ENCODE results near the gene TGIF2. TPM values are rescaled to one million over a fixed set of nuclear protein-coding genes. Genes with fewer than 3 reads are reported as not detected.
A peak's percentile ranks its signal among the peaks of the same experiment; 100 is the strongest.

TGIF2 gene
- total and polyA plus RNA-seq, 9 of the 15 experiments (the other 6 are each of a cell fraction or from before 2014, with no cell fraction given) = 6.8 to 27.8 (median 15.7) TPM

- TF ChIP-seq NFATC3 (IDR thresholded peaks at IDR 0.05) (no peak), RCOR1 (IDR thresholded peaks at IDR 0.05; ENCODE audit: borderline replicate concordance in 1 of 2, low read depth in 2 of 2, low read length in 2 of 2) (peak in 1 of 2 experiments; percentile 64; a peak in 1 of 4 replicates), ARID4B (CRISPR knock-in tag; IDR thresholded peaks at IDR 0.05) (peak; percentile 16; the same call in 1 of the 2 replicates), ZBTB34 (CRISPR knock-in tag; IDR thresholded peaks at IDR 0.05) (no peak), CC2D1A (IDR thresholded peaks at IDR 0.05) (no peak), NONO (IDR thresholded peaks at IDR 0.05; ENCODE audit: low read depth in 2 of 2, low read length in 1 of 2) (peak in 1 of 2 experiments; percentile 36; a peak in 1 of 4 replicates), MED1 (CRISPR knock-in tag; IDR thresholded peaks at IDR 0.05; ENCODE audit: borderline replicate concordance) (no peak), CBFA2T3 (IDR thresholded peaks at IDR 0.05) (peak; percentile 65), TFAP4 (CRISPR knock-in tag; IDR thresholded peaks at IDR 0.05; ENCODE audit: borderline replicate concordance) (peak; percentile 49; the same call in 1 of the 2 replicates), THRA (IDR thresholded peaks at IDR 0.05) (no peak), FOXK2 (conservative IDR thresholded peaks at IDR 0.05 in 1 of 2, IDR thresholded peaks at IDR 0.05 in 1 of 2; ENCODE audit: low read depth in 2 of 2) (0 out of 4 replicates have a peak, but pooled peaks of 1 of the 2 experiments have one; percentile 35), HBP1 (CRISPR knock-in tag; IDR thresholded peaks at IDR 0.05) (no peak), MAFK (IDR thresholded peaks at IDR 0.05; ENCODE audit: low read length) (no peak), ZNF780A (CRISPR knock-in tag; IDR thresholded peaks at IDR 0.05) (no peak), POLR2G (IDR thresholded peaks at IDR 0.05; ENCODE audit: low read depth, low read length) (peak; percentile 88), ZNF668 (CRISPR knock-in tag; IDR thresholded peaks at IDR 0.05) (no peak), NR2F6 (CRISPR knock-in tag; IDR thresholded peaks at IDR 0.05) (no peak), RFX7 (CRISPR knock-in tag; IDR thresholded peaks at IDR 0.05) (no peak)
Measured at GRCh38 chr20:36574366-36575135, 1.2 kb downstream of the TGIF2 start (continued).

Data from K562 (cell line).